ENCODE results near the gene RBP3.

DNA sequence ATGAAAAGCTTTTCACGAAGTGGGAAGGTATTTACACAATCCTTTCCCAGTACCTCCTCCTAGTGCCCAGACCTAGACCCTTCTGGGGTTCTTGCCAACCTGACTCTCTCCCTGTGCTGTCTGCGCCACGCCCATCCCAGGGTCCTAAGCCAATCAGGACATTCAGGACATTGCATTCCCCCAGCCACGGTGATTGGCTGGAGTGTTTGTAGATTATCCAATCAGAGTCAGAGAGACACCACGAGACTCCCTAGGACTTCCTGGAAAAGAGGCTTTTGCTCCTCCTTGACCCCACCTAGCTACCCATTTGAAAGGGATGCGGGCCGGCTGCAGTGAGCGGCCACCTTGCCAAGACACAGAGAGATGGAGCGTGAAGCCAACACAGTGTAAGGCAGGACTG, 29.5 kb upstream of the RBP3 start:
- TF ChIP-seq, protein P1, sequence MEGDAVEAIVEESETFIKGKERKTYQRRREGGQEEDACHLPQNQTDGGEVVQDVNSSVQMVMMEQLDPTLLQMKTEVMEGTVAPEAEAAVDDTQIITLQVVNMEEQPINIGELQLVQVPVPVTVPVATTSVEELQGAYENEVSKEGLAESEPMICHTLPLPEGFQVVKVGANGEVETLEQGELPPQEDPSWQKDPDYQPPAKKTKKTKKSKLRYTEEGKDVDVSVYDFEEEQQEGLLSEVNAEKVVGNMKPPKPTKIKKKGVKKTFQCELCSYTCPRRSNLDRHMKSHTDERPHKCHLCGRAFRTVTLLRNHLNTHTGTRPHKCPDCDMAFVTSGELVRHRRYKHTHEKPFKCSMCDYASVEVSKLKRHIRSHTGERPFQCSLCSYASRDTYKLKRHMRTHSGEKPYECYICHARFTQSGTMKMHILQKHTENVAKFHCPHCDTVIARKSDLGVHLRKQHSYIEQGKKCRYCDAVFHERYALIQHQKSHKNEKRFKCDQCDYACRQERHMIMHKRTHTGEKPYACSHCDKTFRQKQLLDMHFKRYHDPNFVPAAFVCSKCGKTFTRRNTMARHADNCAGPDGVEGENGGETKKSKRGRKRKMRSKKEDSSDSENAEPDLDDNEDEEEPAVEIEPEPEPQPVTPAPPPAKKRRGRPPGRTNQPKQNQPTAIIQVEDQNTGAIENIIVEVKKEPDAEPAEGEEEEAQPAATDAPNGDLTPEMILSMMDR (IDR thresholded peaks at IDR 0.05; ENCODE audit: poor library complexity): no peak
- no peak for TF ChIP-seq EZH2phosphoT487 (IDR thresholded peaks at IDR 0.05; ENCODE audit: low read depth, severe bottlenecking, unreplicated experiment)

Measured in hepatocyte (in vitro differentiated cells).